SK-N-MC (cell line): Measurements from ENCODE around the gene RPL38.

Experiments
- EZH2 ChIP-seq: fragments of 200-600 bp; sonication (generic); IDR thresholded peaks from one replicate; pipeline ENCODE4 v1.6.1; 2017; ENCODE audit warnings: antibody characterized with exemption
- FOXP2 ChIP-seq: optimal IDR thresholded peaks from 2 replicates; pipeline ENCODE3; 2011; ENCODE audit warnings: mild to moderate bottlenecking, moderate library complexity; ENCODE audit not compliant: insufficient read depth; ENCODE audit errors: extremely low read length, control extremely low read depth
- POLR2AphosphoS5 ChIP-seq: IDR thresholded peaks from 2 replicates; pipeline ENCODE4 v1.6.1; 2012; ENCODE audit warnings: mild to moderate bottlenecking, low read depth, low read length, borderline replicate concordance

- TF ChIP-seq EZH2 = no peak
- no peak for TF ChIP-seq POLR2AphosphoS5
- no peak for TF ChIP-seq FOXP2
Measured at GRCh38 chr17:74245145-74245831, 41.8 kb downstream of the RPL38 start.
